ENCODE results near the gene DIP2C.

DNA sequence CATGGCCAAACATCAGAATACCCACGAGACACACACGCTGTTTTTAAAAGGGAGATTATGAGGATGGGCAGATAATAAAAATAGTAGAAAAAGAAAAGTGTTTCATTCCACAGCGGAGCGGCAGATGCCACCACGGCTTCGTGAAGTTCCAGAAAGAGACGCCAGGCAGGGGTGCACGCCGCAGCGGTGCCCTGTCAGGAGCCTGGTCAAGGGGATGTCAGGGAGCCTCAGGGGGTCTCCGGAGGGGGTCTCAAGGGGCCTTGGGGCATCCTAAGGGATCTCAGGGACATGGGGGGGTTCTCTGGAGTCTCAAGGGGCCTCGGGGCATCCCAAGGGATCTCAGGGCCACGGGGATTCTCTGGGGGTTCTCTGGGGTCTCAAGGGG lies 300.8 kb downstream of the DIP2C start:
- TF ChIP-seq, protein P1, sequence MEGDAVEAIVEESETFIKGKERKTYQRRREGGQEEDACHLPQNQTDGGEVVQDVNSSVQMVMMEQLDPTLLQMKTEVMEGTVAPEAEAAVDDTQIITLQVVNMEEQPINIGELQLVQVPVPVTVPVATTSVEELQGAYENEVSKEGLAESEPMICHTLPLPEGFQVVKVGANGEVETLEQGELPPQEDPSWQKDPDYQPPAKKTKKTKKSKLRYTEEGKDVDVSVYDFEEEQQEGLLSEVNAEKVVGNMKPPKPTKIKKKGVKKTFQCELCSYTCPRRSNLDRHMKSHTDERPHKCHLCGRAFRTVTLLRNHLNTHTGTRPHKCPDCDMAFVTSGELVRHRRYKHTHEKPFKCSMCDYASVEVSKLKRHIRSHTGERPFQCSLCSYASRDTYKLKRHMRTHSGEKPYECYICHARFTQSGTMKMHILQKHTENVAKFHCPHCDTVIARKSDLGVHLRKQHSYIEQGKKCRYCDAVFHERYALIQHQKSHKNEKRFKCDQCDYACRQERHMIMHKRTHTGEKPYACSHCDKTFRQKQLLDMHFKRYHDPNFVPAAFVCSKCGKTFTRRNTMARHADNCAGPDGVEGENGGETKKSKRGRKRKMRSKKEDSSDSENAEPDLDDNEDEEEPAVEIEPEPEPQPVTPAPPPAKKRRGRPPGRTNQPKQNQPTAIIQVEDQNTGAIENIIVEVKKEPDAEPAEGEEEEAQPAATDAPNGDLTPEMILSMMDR (IDR thresholded peaks at IDR 0.05) = no peak
- TF ChIP-seq EZH2 (IDR thresholded peaks at IDR 0.05; ENCODE audit: borderline replicate concordance, insufficient read depth, low read depth, low read length, poor library complexity, severe bottlenecking) = no peak
